K562 (cell line): Measurements from ENCODE around the gene SPDEF. TPM values are rescaled to one million over a fixed set of nuclear protein-coding genes. Genes with fewer than 3 reads are reported as not detected.

Experiments
- AFF1 ChIP-seq, 2 experiments: fragments of 450-650 bp; IDR thresholded peaks; 2 replicates each; pipeline ENCODE4 v1.6.1; 2018; ENCODE audit warnings: mild to moderate bottlenecking in 2 of 2, low read depth in 1 of 2; ENCODE audit not compliant: partially characterized antibody in 2 of 2
- BDP1 ChIP-seq: IDR thresholded peaks from 3 replicates; pipeline ENCODE4 v1.6.1; 2011; ENCODE audit not compliant: insufficient read length, insufficient read depth
- HDGF ChIP-seq: fragments of 450-650 bp; IDR thresholded peaks from 2 replicates; pipeline ENCODE4 v1.6.1; 2016
- NCOA6 ChIP-seq: fragments of 450-650 bp; IDR thresholded peaks from 2 replicates; pipeline ENCODE4 v1.6.1; 2017; ENCODE audit warnings: mild to moderate bottlenecking
- POLR2H ChIP-seq: IDR thresholded peaks from 2 replicates; pipeline ENCODE4 v1.6.1; 2016; ENCODE audit warnings: missing genetic modification characterization, low read depth, mild to moderate bottlenecking, control low read depth, missing compliant biosample characterization, moderate library complexity
- RBFOX2 ChIP-seq: fragments of 200-400 bp; formaldehyde crosslinking; IDR thresholded peaks from 2 replicates; pipeline ENCODE4 v1.6.1; 2017; ENCODE audit warnings: low read depth, mild to moderate bottlenecking, low read length, moderate library complexity
- STAT6 ChIP-seq: sonication (generic); formaldehyde crosslinking; IDR thresholded peaks from 2 replicates; pipeline ENCODE4 v1.8.1; 2023; ENCODE audit warnings: mild to moderate bottlenecking, missing genetic modification reagents
- TAF15 ChIP-seq: fragments of 200-400 bp; formaldehyde crosslinking; IDR thresholded peaks from 2 replicates; pipeline ENCODE4 v1.6.1; 2017; ENCODE audit warnings: mild to moderate bottlenecking, low read depth, low read length, moderate library complexity
- ZNF318 ChIP-seq, 2 experiments: fragments of 450-650 bp; IDR thresholded peaks; 2 replicates each; pipeline ENCODE4 v1.6.1; 2016; ENCODE audit warnings: mild to moderate bottlenecking in 2 of 2, borderline replicate concordance in 1 of 2, low read depth in 1 of 2, moderate library complexity in 1 of 2
- ZNF384 ChIP-seq: IDR thresholded peaks from 2 replicates; pipeline ENCODE4 v1.6.1; 2012; ENCODE audit warnings: low read depth, low read length, improper control_type of control experiment
- polyA plus RNA-seq, 8 experiments: library from polyadenylated mRNA; depleted of rRNA in 4 of 8; stranded (reverse) in 5 of 8; unstranded in 3 of 8; fragments of >200 nt; fragmentation: Nextera tagmentation in 2 of 8; fragmentation: Illumina TruSeq in 1 of 8; extraction: Ambion mirVana in 2 of 8; extraction: Trizol in 1 of 8; gene quantifications; 2 replicates each; pipeline versions ENCODE4 v1.2.1 to v1.2.3, GENCODE V29; 2011 to 2014; ENCODE audit warnings: inconsistent platforms in 1 of 8, missing spikeins in 1 of 8
- total RNA-seq, 7 experiments: library from RNA; depleted of rRNA in 6 of 7; stranded (reverse); fragments of >200 nt in 6 of 7; fragmentation: Illumina TruSeq in 2 of 7; extraction: Trizol in 2 of 7; gene quantifications; 2 replicates each; pipeline versions ENCODE4 v1.2.1 to v1.2.3, GENCODE V29; 2011 to 2021; ENCODE audit warnings: low replicate concordance in 1 of 7

SPDEF gene
- total and polyA plus RNA-seq, 9 of the 15 experiments (the other 6 are each of a cell fraction or from before 2014, with no cell fraction given), result 0.04 to 0.12 (median 0.11) TPM; not detected in 5

- TF ChIP-seq ZNF318 (IDR thresholded peaks at IDR 0.05; ENCODE audit: borderline replicate concordance in 1 of 2, low read depth in 1 of 2) (no peak), STAT6 (CRISPR knock-in tag) (no peak), POLR2H (tag) (no peak), RBFOX2 (no peak; the same call in 1 of the 2 replicates), BDP1 (no peak), ZNF384 (no peak), TAF15 (no peak), AFF1 (IDR thresholded peaks at IDR 0.05; ENCODE audit: low read depth in 1 of 2, partially characterized antibody in 2 of 2) (no peak), NCOA6 (no peak; the same call in 1 of the 2 replicates), HDGF (0 out of 2 replicates have a peak, but pooled peaks have one; percentile 21)
These were observed 29.0 kb downstream of the SPDEF start (continued) for GRCh38 chr6:34526992-34527728.
